Gastroesophageal sphincter (tissue), 3 donors: ENCODE results near the gene MICALL1.

Experiments
- EP300 ChIP-seq: sonication (generic); formaldehyde crosslinking; IDR thresholded peaks from one replicate; pipeline ENCODE4 v1.6.1; 2017; ENCODE audit warnings: antibody characterized with exemption, mild to moderate bottlenecking
- POLR2A ChIP-seq, 2 donors: fragments of 450-650 bp; IDR thresholded peaks; one replicate each; pipeline ENCODE4 v1.6.1; 2017; ENCODE audit warnings: antibody characterized with exemption in 2 of 2, mild to moderate bottlenecking in 2 of 2, moderate library complexity in 1 of 2
- POLR2AphosphoS5 ChIP-seq: sonication (generic); formaldehyde crosslinking; IDR thresholded peaks from one replicate; pipeline ENCODE4 v1.6.1; 2017; ENCODE audit warnings: antibody characterized with exemption
- TF ChIP-seq, protein P1 (sequence below), 4 experiments: fragments of 200-600 bp in 2 of 4; fragments of 450-650 bp in 2 of 4; sonication (generic) in 1 of 4; IDR thresholded peaks; one replicate each; pipeline ENCODE4 v1.5.1; 2017 to 2019; ENCODE audit warnings: antibody characterized with exemption in 4 of 4, mild to moderate bottlenecking in 2 of 4, moderate library complexity in 2 of 4

- TF ChIP-seq POLR2AphosphoS5 (no peak), POLR2A (IDR thresholded peaks at IDR 0.05) (no peak), EP300 (no peak)
- TF ChIP-seq, protein P1, sequence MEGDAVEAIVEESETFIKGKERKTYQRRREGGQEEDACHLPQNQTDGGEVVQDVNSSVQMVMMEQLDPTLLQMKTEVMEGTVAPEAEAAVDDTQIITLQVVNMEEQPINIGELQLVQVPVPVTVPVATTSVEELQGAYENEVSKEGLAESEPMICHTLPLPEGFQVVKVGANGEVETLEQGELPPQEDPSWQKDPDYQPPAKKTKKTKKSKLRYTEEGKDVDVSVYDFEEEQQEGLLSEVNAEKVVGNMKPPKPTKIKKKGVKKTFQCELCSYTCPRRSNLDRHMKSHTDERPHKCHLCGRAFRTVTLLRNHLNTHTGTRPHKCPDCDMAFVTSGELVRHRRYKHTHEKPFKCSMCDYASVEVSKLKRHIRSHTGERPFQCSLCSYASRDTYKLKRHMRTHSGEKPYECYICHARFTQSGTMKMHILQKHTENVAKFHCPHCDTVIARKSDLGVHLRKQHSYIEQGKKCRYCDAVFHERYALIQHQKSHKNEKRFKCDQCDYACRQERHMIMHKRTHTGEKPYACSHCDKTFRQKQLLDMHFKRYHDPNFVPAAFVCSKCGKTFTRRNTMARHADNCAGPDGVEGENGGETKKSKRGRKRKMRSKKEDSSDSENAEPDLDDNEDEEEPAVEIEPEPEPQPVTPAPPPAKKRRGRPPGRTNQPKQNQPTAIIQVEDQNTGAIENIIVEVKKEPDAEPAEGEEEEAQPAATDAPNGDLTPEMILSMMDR (IDR thresholded peaks at IDR 0.05): no peak
Observed at GRCh38 chr22:37917874-37918548, 11.9 kb downstream of the MICALL1 start.
